ENCODE data around the gene UCN3.

DNA sequence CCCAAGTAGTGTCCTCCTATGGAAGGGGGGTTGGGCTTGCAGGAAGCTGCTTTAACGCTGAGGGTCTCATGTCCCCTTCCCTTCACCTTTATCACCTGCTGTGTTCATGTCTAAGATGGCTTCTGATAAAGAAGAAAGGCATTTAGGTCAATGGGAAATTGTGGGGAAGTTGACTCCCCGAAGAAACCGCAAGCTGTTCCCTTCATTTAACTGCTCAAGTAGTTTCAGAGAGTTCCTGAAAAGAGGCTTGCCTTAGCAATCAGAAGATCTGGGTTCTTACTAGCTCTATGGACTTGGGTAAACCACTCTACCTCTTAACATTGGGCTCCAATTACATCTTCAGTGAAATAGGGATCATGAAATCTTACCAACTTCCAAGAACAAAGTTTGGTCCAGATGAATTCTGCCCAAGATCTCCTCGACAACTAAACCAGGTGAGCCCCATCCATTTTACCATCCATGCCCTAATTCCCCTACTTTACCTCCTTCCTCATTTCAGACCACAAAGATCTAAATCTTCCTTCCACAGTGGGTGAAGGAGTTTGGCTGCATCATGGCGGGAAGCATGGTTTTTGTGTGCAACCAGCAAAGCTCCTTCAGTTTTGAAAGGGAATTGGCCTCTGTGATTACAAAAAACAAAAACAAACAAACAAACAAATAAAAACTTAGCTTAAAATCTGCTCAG lies 30.4 kb upstream of the UCN3 start:
- TF ChIP-seq EP300 (conservative IDR thresholded peaks at IDR 0.05; ENCODE audit: poor library complexity, severe bottlenecking), result no peak
- no peak for TF ChIP-seq EZH2 (IDR thresholded peaks at IDR 0.05; ENCODE audit: borderline replicate concordance, insufficient read depth, low read length, poor library complexity, severe bottlenecking)
- TF ChIP-seq TAF1 (IDR thresholded peaks at IDR 0.05; ENCODE audit: low read depth), result no peak
- TF ChIP-seq, protein P1, sequence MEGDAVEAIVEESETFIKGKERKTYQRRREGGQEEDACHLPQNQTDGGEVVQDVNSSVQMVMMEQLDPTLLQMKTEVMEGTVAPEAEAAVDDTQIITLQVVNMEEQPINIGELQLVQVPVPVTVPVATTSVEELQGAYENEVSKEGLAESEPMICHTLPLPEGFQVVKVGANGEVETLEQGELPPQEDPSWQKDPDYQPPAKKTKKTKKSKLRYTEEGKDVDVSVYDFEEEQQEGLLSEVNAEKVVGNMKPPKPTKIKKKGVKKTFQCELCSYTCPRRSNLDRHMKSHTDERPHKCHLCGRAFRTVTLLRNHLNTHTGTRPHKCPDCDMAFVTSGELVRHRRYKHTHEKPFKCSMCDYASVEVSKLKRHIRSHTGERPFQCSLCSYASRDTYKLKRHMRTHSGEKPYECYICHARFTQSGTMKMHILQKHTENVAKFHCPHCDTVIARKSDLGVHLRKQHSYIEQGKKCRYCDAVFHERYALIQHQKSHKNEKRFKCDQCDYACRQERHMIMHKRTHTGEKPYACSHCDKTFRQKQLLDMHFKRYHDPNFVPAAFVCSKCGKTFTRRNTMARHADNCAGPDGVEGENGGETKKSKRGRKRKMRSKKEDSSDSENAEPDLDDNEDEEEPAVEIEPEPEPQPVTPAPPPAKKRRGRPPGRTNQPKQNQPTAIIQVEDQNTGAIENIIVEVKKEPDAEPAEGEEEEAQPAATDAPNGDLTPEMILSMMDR (IDR thresholded peaks at IDR 0.05; ENCODE audit: poor library complexity, severe bottlenecking), result no peak
- no peak for TF ChIP-seq RAD21 (conservative IDR thresholded peaks at IDR 0.05)
